Liver (tissue), 9 donors: ENCODE results near the gene HHLA2. TPM values are rescaled to one million over a fixed set of nuclear protein-coding genes. Genes with fewer than 3 reads are reported as not detected.

Source experiments
- DNase-seq: peaks from one replicate; pipeline ENCODE4 v3.0.0-alpha.2; 2017; ENCODE audit warnings: low spot score
- H3K27ac ChIP-seq, 2 donors: one replicate each; pipeline ENCODE4 v1.7.0; 2013; ENCODE audit warnings: inconsistent platforms in 2 of 2, low read length in 2 of 2, control low read depth in 1 of 2, low read depth in 1 of 2, mild to moderate bottlenecking in 1 of 2
- H3K27me3 ChIP-seq, 4 donors: one replicate each; pipeline versions ENCODE4 v1.6.1 to v1.7.0; 2013; ENCODE audit warnings: low read length in 3 of 4, inconsistent platforms in 1 of 4, mild to moderate bottlenecking in 1 of 4, moderate library complexity in 1 of 4; ENCODE audit not compliant: control insufficient read depth in 4 of 4, insufficient read depth in 4 of 4
- H3K36me3 ChIP-seq, 4 donors: one replicate each; pipeline versions ENCODE4 v1.6.1 to v1.7.0; 2013; ENCODE audit warnings: low read length in 3 of 4, mild to moderate bottlenecking in 3 of 4, low read depth in 1 of 4, moderate library complexity in 1 of 4; ENCODE audit not compliant: control insufficient read depth in 4 of 4, insufficient read depth in 3 of 4
- H3K4me1 ChIP-seq, 4 donors: one replicate each; pipeline versions ENCODE4 v1.6.1 to v1.7.0; 2013; ENCODE audit warnings: low read length in 3 of 4, mild to moderate bottlenecking in 3 of 4, moderate library complexity in 1 of 4; ENCODE audit not compliant: control insufficient read depth in 4 of 4, insufficient read depth in 4 of 4
- H3K4me3 ChIP-seq, 3 donors: one replicate each; pipeline versions ENCODE4 v1.6.1 to v1.7.0; 2013; ENCODE audit warnings: low read length in 3 of 3, control low read depth in 1 of 3, low read depth in 1 of 3, mild to moderate bottlenecking in 1 of 3
- H3K9ac ChIP-seq, 2 donors: one replicate each; pipeline ENCODE4 v1.7.0; 2013; ENCODE audit warnings: low read length in 2 of 2, mild to moderate bottlenecking in 2 of 2, moderate library complexity in 2 of 2, control low read depth in 1 of 2, low read depth in 1 of 2
- H3K9me3 ChIP-seq, 4 donors: one replicate each; pipeline versions ENCODE4 v1.6.1 to v1.7.0; 2013; ENCODE audit warnings: low read length in 3 of 4; ENCODE audit not compliant: control insufficient read depth in 4 of 4
- EGR1 ChIP-seq, 2 donors: IDR thresholded peaks; 2 replicates each; pipeline ENCODE4 v1.6.1; 2016 to 2018; ENCODE audit warnings: antibody characterized with exemption in 2 of 2, low read depth in 2 of 2
- FOXA1 ChIP-seq: IDR thresholded peaks from 2 replicates; pipeline ENCODE4 v1.6.1; 2016; ENCODE audit warnings: antibody characterized with exemption
- FOXA2 ChIP-seq: IDR thresholded peaks from 2 replicates; pipeline ENCODE4 v1.6.1; 2016; ENCODE audit warnings: antibody characterized with exemption
- GABPA ChIP-seq, 2 donors: IDR thresholded peaks in 1 of 2; conservative IDR thresholded peaks in 1 of 2; 2 replicates each; pipeline ENCODE4 v1.6.1; 2016; ENCODE audit warnings: antibody characterized with exemption in 2 of 2, mild to moderate bottlenecking in 1 of 2, moderate library complexity in 1 of 2
- HNF4A ChIP-seq, 2 donors: conservative IDR thresholded peaks; 2 replicates each; pipeline ENCODE4 v1.6.1; 2016; ENCODE audit warnings: antibody characterized with exemption in 2 of 2, mild to moderate bottlenecking in 2 of 2
- HNF4G ChIP-seq: IDR thresholded peaks from 2 replicates; pipeline ENCODE4 v1.6.1; 2016; ENCODE audit warnings: antibody characterized with exemption
- JUND ChIP-seq, 2 donors: IDR thresholded peaks; 2 replicates each; pipeline ENCODE4 v1.6.1; 2016; ENCODE audit warnings: antibody characterized with exemption in 2 of 2
- NR2F2 ChIP-seq: IDR thresholded peaks from 2 replicates; pipeline ENCODE4 v1.6.1; 2016; ENCODE audit warnings: antibody characterized with exemption
- RAD21 ChIP-seq, 2 donors: IDR thresholded peaks; 2 replicates each; pipeline ENCODE4 v1.6.1; 2016; ENCODE audit warnings: antibody characterized with exemption in 2 of 2, mild to moderate bottlenecking in 2 of 2
- RXRA ChIP-seq, 2 donors: IDR thresholded peaks; 2 replicates each; pipeline ENCODE4 v1.6.1; 2017 to 2018; ENCODE audit warnings: antibody characterized with exemption in 2 of 2, mild to moderate bottlenecking in 1 of 2
- SP1 ChIP-seq: IDR thresholded peaks from 2 replicates; pipeline ENCODE4 v1.6.1; 2018; ENCODE audit warnings: antibody characterized with exemption, mild to moderate bottlenecking
- TAF1 ChIP-seq: conservative IDR thresholded peaks from 2 replicates; pipeline ENCODE4 v1.6.1; 2016; ENCODE audit warnings: antibody characterized with exemption, mild to moderate bottlenecking
- YY1 ChIP-seq: IDR thresholded peaks from 2 replicates; pipeline ENCODE4 v1.6.1; 2016; ENCODE audit warnings: antibody characterized with exemption, mild to moderate bottlenecking
- WGBS: extraction: QIAGEN DNeasy Blood & Tissue Kit; methylation state at CpG from one replicate; pipeline ENCODE4 v1.1.7; 2013; 5-methylcytosine and 5-hydroxymethylcytosine counted together
- polyA plus RNA-seq, 2 donors: library from polyadenylated mRNA; stranded (reverse) in 1 of 2; unstranded in 1 of 2; fragments of 200-250 nt in 1 of 2; fragments of >200 nt in 1 of 2; fragmentation: Nextera tagmentation in 1 of 2; extraction: Ambion mirVana in 1 of 2; gene quantifications; one replicate each; pipeline versions ENCODE4 v1.2.1 to v1.2.3, GENCODE V29; 2013 to 2015
- total RNA-seq, 2 donors: library from RNA; depleted of rRNA; stranded (reverse); fragments of >200 nt; gene quantifications; one replicate each; pipeline ENCODE4 v1.2.3, GENCODE V29; 2014
- TF ChIP-seq, protein P1 (sequence below): fragments of 150-350 bp; IDR thresholded peaks from 2 replicates; pipeline ENCODE4 v1.5.1; 2017; ENCODE audit warnings: improper control_type of control experiment, low read depth, low read length; ENCODE audit not compliant: missing input control
- TF ChIP-seq, protein P2 (sequence below): IDR thresholded peaks from 2 replicates; pipeline ENCODE4 v1.6.1; 2016; ENCODE audit warnings: antibody characterized with exemption
- TF ChIP-seq, protein P3 (sequence below): IDR thresholded peaks from 2 replicates; pipeline ENCODE4 v1.6.1; 2016; ENCODE audit warnings: antibody characterized with exemption, mild to moderate bottlenecking
- TF ChIP-seq, protein P4 (sequence below): IDR thresholded peaks from 2 replicates; pipeline ENCODE4 v1.6.1; 2016; ENCODE audit warnings: antibody characterized with exemption
- TF ChIP-seq, protein P5 (sequence below): IDR thresholded peaks from 2 replicates; pipeline ENCODE4 v1.6.1; 2016; ENCODE audit warnings: antibody characterized with exemption
- donor health status: healthy.
- donor health status: healthy.
- donor health status: healthy.
- donor health status: healthy.
- donor health status: healthy.

Gene HHLA2
- total and polyA plus RNA-seq, 4 donors = 0.07 to 0.14 TPM; not detected in 2

DNA sequence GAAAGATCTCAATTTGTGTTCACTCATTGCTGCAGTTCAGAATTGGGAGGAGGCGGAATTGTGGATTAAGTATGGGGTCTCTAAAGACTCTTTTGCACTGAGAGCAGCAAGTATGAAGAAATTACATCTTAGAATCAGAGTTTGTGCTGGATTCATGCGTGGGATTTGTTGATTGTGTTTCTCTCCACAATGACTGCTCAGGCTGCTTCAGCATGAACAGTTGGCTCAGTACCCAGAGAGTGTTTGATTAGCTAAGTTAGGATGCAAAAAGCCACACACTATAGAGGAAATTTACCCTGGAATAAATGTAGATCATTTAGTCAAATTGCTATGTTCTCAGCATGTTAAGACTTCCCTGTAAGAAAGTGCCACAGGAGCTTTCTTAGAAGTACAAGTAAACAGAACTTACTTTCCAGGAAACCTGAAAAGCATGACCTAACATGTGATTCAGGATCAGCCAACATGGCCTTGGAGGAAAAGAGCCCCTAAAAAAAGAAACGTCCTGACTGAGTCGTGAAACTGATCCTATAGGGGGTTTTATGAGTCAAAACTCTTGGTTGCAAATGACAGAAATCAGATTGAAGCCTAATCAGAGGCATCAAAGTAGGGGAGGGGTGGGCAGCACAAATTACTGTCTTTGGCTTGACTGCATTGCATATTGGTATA, 32.6 kb downstream of the HHLA2 start:
- WGBS = 61% methylated on average over 4 of the region's 4 CpGs
- Histone ChIP-seq H3K36me3 (no peaks in the 10 kb centered on the region), H3K4me1 (no peaks in the 10 kb centered on the region), H3K9me3 (no peaks in the 10 kb centered on the region), H3K27me3 (no peaks in the 10 kb centered on the region), H3K4me3 (no peak overlapping the region), H3K9ac (no peak overlapping the region), H3K27ac (no peak overlapping the region)
- TF ChIP-seq, protein P1, sequence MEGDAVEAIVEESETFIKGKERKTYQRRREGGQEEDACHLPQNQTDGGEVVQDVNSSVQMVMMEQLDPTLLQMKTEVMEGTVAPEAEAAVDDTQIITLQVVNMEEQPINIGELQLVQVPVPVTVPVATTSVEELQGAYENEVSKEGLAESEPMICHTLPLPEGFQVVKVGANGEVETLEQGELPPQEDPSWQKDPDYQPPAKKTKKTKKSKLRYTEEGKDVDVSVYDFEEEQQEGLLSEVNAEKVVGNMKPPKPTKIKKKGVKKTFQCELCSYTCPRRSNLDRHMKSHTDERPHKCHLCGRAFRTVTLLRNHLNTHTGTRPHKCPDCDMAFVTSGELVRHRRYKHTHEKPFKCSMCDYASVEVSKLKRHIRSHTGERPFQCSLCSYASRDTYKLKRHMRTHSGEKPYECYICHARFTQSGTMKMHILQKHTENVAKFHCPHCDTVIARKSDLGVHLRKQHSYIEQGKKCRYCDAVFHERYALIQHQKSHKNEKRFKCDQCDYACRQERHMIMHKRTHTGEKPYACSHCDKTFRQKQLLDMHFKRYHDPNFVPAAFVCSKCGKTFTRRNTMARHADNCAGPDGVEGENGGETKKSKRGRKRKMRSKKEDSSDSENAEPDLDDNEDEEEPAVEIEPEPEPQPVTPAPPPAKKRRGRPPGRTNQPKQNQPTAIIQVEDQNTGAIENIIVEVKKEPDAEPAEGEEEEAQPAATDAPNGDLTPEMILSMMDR = no peak
- TF ChIP-seq, protein P2, sequence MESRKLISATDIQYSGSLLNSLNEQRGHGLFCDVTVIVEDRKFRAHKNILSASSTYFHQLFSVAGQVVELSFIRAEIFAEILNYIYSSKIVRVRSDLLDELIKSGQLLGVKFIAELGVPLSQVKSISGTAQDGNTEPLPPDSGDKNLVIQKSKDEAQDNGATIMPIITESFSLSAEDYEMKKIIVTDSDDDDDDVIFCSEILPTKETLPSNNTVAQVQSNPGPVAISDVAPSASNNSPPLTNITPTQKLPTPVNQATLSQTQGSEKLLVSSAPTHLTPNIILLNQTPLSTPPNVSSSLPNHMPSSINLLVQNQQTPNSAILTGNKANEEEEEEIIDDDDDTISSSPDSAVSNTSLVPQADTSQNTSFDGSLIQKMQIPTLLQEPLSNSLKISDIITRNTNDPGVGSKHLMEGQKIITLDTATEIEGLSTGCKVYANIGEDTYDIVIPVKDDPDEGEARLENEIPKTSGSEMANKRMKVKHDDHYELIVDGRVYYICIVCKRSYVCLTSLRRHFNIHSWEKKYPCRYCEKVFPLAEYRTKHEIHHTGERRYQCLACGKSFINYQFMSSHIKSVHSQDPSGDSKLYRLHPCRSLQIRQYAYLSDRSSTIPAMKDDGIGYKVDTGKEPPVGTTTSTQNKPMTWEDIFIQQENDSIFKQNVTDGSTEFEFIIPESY = no peak
- TF ChIP-seq YY1 = no peak
- DNase-seq = no peak

DNA sequence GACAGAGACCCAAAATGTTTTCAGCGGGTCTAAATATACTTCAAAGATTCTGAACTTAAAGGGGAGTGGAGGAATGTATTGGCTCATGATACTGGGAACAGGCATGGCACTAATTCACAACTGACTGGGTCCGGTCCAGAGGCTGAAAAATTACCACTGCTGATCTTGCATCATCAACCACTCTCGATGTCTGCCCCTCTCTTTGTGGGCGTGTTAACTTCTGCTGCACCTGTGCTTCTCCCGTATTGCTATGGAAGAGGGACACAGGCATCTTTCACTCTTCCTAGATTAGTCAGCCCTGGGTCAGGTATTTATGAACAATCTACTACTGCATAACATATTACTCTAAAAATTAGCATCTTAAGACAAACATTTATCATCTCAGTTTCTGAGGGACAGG, 33.2 kb downstream of the HHLA2 start:
- Histone ChIP-seq H3K27me3 (no peaks in the 10 kb centered on the region), H3K9me3 (no peaks in the 10 kb centered on the region), H3K9ac (no peak overlapping the region), H3K4me3 (no peak overlapping the region), H3K27ac (no peak overlapping the region), H3K4me1 (no peaks in the 10 kb centered on the region), H3K36me3 (no peaks in the 10 kb centered on the region)
- DNase-seq = no peak
- TF ChIP-seq, protein P1 = no peak
- TF ChIP-seq, protein P3, sequence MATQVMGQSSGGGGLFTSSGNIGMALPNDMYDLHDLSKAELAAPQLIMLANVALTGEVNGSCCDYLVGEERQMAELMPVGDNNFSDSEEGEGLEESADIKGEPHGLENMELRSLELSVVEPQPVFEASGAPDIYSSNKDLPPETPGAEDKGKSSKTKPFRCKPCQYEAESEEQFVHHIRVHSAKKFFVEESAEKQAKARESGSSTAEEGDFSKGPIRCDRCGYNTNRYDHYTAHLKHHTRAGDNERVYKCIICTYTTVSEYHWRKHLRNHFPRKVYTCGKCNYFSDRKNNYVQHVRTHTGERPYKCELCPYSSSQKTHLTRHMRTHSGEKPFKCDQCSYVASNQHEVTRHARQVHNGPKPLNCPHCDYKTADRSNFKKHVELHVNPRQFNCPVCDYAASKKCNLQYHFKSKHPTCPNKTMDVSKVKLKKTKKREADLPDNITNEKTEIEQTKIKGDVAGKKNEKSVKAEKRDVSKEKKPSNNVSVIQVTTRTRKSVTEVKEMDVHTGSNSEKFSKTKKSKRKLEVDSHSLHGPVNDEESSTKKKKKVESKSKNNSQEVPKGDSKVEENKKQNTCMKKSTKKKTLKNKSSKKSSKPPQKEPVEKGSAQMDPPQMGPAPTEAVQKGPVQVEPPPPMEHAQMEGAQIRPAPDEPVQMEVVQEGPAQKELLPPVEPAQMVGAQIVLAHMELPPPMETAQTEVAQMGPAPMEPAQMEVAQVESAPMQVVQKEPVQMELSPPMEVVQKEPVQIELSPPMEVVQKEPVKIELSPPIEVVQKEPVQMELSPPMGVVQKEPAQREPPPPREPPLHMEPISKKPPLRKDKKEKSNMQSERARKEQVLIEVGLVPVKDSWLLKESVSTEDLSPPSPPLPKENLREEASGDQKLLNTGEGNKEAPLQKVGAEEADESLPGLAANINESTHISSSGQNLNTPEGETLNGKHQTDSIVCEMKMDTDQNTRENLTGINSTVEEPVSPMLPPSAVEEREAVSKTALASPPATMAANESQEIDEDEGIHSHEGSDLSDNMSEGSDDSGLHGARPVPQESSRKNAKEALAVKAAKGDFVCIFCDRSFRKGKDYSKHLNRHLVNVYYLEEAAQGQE = no peak
- TF ChIP-seq, protein P4, sequence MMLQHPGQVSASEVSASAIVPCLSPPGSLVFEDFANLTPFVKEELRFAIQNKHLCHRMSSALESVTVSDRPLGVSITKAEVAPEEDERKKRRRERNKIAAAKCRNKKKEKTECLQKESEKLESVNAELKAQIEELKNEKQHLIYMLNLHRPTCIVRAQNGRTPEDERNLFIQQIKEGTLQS = no peak
- TF ChIP-seq JUND (IDR thresholded peaks at IDR 0.05) (no peak), FOXA1 (no peak), SP1 (no peak), HNF4G (no peak), GABPA (IDR thresholded peaks at IDR 0.05 in 1 of 2, conservative IDR thresholded peaks at IDR 0.05 in 1 of 2) (no peak), RAD21 (IDR thresholded peaks at IDR 0.05) (no peak), HNF4A (conservative IDR thresholded peaks at IDR 0.05) (no peak), EGR1 (IDR thresholded peaks at IDR 0.05; ENCODE audit: low read depth in 2 of 2) (no peak), YY1 (no peak), FOXA2 (no peak), NR2F2 (no peak), RXRA (IDR thresholded peaks at IDR 0.05) (no peak), TAF1 (no peak)
- TF ChIP-seq, protein P5, sequence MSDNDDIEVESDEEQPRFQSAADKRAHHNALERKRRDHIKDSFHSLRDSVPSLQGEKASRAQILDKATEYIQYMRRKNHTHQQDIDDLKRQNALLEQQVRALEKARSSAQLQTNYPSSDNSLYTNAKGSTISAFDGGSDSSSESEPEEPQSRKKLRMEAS = no peak
- TF ChIP-seq, protein P2 = no peak
- 92% methylated on average over 5 of the region's 5 CpGs for WGBS
